ENCODE results near the gene SMIM20. TPM values are rescaled to one million over a fixed set of nuclear protein-coding genes. Genes with fewer than 3 reads are reported as not detected.

SMIM20 gene
- total and polyA plus RNA-seq, 9 of the 15 experiments (the other 6 are each of a cell fraction or from before 2014, with no cell fraction given) = 25.1 to 51.0 (median 38.9) TPM

GRCh38 chr4:25914670-25915352, 791 bp downstream of the SMIM20 start (continued):
- peak; percentile 41 to 58; a peak in 2 of 4 replicates for TF ChIP-seq MNT (conservative IDR thresholded peaks at IDR 0.05)
- no peak for TF ChIP-seq HCFC1 (IDR thresholded peaks at IDR 0.05; ENCODE audit: low read depth, low read length)
- no peak for TF ChIP-seq RBM17 (IDR thresholded peaks at IDR 0.05; ENCODE audit: borderline replicate concordance, low read depth, low read length)
- no peak for TF ChIP-seq EZH2 (IDR thresholded peaks at IDR 0.05; ENCODE audit: borderline replicate concordance, low read depth, low read length)
- TF ChIP-seq SIRT6 (IDR thresholded peaks at IDR 0.05; ENCODE audit: low read depth, low read length) = no peak
- no peak for TF ChIP-seq SNRNP70 (optimal IDR thresholded peaks at IDR 0.05; ENCODE audit: low read depth, low read length)
- TF ChIP-seq MED1 (CRISPR knock-in tag; IDR thresholded peaks at IDR 0.05; ENCODE audit: borderline replicate concordance) = no peak
- no peak for TF ChIP-seq SREBF2 (CRISPR knock-in tag; IDR thresholded peaks at IDR 0.05)
- no peak for TF ChIP-seq TOE1 (IDR thresholded peaks at IDR 0.05; ENCODE audit: borderline replicate concordance)
- TF ChIP-seq TOE1 (CRISPR knock-in tag; IDR thresholded peaks at IDR 0.05; ENCODE audit: borderline replicate concordance, low read depth) = no peak
- no peak for TF ChIP-seq ARID4B (CRISPR knock-in tag; IDR thresholded peaks at IDR 0.05)
- no peak for TF ChIP-seq SMARCA4 (IDR thresholded peaks at IDR 0.05)
- no peak for TF ChIP-seq ZNF764 (CRISPR knock-in tag; IDR thresholded peaks at IDR 0.05; ENCODE audit: low read depth)
- no peak for TF ChIP-seq DLX4 (CRISPR knock-in tag; IDR thresholded peaks at IDR 0.05)
- TF ChIP-seq CLOCK (CRISPR knock-in tag; IDR thresholded peaks at IDR 0.05; ENCODE audit: borderline replicate concordance) = no peak
- TF ChIP-seq L3MBTL2 (IDR thresholded peaks at IDR 0.05) = peak; percentile 67
- no peak for TF ChIP-seq NR2F6 (CRISPR knock-in tag; IDR thresholded peaks at IDR 0.05)
- TF ChIP-seq POLR2G (IDR thresholded peaks at IDR 0.05; ENCODE audit: low read depth, low read length) = no peak
- no peak for TF ChIP-seq ZNF384 (IDR thresholded peaks at IDR 0.05; ENCODE audit: low read depth, low read length)
